ENCODE measurements around the gene WASL.

DNA sequence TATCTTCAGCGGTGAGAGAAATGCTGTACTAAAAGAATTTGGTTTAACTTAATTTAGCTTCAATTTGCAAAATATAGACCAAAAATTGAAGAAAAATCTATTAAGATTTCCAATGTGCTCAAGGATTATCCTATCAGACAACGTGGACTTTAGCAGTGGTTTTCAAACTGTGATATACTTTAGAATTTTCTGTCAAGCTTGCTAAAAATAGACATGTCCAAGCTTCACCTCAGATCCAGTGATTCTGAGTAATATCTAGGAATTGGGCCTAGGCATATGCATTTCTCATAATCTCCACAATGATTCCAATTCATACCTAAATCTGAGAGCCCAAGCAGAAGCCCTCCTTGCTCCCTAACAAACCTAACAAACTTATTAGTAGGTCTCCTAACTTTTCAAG, 3.4 kb downstream of the WASL start:
- TF ChIP-seq POLR2A (IDR thresholded peaks at IDR 0.05): no peak
- TF ChIP-seq CTCF (IDR thresholded peaks at IDR 0.05): no peak
